GM19397 (cell line): Measurements from ENCODE around the gene PHYKPL.
"Not testable (repeated sequence)": the region's sequence is repeated elsewhere in the genome, so short reads cannot be mapped to it uniquely, and the experiment has no call there.

Experiments
- ATAC-seq: cut with Tn5 transposase; IDR thresholded peaks from one replicate; pipeline ENCODE4 v1.9.1; 2021; ENCODE audit warnings: mild to moderate bottlenecking, moderate library complexity; ENCODE audit not compliant: unreplicated experiment

PHYKPL gene

DNA sequence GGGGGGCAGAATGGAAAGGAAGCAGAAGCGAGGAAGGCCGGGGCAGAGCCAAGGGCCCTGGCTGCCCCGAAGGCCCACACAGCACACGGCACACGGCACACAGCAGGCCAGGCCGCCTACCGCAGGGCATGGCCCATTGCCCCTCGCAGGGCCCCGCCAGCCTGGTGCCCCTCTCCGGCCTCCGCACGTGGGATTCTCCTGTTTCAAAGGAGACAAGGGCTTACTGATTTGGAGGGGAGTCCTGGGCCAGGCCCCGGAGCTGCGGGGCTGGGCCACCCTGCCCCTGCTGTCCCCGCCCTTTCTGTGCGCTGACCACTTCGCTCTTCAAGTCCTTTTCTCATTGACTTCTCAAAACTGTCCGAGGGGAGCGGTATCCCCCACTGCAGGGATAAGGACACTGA is 7.7 kb upstream of the PHYKPL start:
- no peak for ATAC-seq

DNA sequence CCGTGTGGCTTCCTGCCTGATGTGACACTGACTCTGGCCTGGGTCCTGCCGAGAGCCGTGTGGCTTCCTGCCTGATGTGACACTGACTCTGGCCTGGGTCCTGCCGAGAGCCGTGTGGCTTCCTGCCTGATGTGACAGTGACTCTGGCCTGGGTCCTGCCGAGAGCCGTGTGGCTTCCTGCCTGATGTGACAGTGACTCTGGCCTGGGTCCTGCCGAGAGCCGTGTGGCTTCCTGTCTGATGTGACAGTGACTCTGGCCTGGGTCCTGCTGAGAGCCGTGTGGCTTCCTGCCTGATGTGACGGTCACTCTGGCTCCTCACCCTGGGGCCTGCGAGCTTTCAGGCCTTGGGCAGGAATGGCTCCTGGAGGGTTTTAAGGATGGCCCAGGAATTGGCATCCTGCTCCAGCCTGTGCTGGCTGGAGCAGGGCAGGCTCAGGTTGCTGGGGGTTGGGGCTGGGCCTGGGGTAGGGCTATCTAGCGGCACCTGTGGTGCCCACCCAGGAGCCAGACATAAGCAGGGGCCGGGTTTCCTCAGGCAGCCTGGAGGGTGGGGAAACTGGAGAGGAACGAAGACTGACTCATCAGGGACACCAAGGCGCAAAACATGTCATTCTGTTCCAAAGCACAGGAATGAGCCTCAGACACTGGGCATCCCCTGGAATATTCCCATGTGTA is 7.2 kb upstream of the PHYKPL start:
- ATAC-seq = not testable (repeated sequence)

DNA sequence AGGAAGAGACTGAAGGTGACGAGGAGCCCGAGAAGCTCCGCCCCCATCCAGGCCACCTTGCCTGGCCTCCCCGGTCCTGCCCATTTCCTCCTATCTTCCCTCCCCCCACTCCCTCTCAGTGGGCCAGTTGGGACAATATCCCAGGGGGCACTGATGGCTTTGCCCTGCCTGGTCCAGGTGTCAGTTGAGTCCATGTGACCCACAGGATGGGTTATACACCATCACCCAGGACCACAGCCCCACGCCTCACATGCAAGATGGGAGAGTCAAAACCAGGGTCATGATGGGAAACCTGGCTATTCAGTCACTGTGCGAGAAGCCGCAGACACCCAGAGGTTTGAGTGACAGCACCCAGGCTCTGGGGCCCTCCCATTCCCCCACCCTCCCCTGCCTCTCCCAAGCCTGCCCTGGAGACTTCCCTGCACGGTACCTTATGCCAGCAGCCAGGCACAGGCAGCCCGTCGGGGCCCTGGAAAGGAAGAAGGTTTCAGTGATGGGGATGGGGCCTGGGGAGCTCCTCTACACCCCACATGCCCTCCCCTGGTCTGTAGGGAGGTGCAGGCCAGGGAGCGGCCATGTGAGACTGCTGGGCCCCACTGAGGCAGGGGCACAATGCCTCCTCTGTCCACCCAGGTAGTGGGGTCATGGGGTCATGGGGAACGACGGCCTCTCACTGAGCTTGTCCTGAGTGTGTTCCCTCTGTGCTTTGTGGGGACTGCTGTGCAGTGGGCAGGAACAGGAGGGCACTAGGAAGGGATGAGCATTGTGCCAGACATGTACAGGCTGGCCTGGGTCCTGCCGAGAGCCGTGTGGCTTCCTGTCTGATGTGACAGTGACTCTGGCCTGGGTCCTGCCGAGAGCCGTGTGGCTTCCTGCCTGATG is 6.3 kb upstream of the PHYKPL start:
- no peak for ATAC-seq

- no peak for ATAC-seq
Observed at GRCh38 chr5:178238313-178238635, 5.7 kb upstream of the PHYKPL start.

- ATAC-seq = no peak
Observed at GRCh38 chr5:178237431-178238312, 5.1 kb upstream of the PHYKPL start.

DNA sequence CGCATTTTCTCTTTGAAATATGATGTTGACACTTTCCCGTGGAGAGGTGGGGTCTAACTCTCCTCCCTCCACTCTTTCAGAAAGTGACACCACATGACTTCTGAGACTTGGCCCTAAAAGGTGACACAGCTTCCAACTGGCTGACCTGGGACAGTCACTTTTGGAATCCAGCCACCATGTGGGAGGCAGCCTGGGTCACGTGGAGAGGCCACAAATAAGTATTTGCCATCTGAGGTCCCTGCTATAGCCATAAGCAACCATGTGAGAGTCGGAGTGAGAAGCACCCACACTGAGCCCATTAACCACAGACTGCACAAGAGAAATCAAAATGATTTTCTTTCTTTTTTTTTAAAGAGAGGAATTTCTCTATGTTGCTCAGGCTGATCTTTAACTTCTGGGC is 4.1 kb upstream of the PHYKPL start:
- no peak for ATAC-seq

GRCh38 chr5:178236126-178236525 is 3.5 kb upstream of the PHYKPL start:
- ATAC-seq = no peak

- no peak for ATAC-seq
Observed at GRCh38 chr5:178235588-178235974, 3.0 kb upstream of the PHYKPL start.

DNA sequence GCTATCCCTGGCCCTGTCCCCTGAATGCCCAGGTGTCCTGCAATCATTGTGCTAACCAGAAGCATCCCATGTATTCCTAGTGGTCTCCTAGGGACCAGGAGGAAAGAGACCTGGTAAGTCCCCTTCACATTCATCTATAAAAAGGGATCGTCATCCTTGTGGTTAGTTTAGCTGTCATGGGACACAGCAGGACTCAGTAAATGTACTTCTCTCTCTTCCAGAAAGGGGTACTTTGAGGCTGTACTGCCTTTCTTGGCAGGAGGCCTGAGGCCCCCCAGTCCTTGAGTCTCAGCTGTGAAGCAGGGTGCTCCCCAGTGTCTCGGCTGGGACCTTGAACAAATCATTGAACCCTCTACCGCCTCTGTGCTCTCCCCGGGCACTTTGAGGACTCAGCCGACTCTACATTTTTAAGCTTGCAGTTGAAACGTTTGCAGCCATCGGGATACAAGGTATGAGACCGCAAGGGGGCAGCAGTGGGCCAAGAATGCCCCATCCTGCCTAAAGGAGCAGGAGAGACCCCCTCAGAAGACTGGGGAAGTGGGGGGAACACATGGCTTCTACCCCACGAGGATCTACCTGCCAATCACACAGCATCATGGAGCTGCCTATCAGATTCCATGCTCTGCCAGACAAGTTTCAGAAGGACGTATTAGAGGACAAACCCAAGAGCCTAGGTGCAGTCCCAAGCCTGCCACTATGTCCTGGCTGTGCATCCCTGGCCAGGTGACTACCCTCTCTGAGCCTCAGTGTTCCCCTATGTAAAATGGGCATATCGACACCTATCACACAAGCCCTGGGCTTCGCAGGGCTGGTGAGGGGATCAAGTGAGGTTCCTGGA is 2.4 kb upstream of the PHYKPL start:
- no peak for ATAC-seq

- no peak for ATAC-seq
Observed at GRCh38 chr5:178234121-178234749, 1.6 kb upstream of the PHYKPL start.

DNA sequence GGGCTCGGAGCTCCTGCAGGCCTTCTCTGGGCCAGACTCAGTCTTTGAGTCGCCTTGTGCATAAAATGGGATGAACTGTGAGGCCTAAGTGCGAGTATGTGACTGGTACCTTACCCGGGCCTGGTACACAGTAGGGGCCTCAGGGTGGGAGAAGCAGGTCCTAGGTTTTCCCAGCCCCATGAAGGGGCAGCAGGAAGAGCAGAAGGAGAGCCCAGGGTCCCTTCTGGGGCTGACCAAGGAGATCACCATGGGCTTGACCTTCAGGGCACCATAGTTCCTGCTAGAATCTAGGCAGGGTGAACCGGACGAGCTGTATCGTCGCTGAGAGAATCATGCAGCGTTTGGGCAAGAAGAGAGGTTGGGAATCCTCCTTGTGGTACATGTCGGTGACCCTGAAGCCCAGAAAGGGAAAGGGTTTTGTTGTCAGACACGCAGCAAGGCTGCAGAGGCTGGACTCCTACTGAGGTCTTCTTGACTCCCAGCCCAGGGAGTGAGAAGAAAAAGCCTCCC is 373 bp upstream of the PHYKPL start:
- no peak for ATAC-seq

DNA sequence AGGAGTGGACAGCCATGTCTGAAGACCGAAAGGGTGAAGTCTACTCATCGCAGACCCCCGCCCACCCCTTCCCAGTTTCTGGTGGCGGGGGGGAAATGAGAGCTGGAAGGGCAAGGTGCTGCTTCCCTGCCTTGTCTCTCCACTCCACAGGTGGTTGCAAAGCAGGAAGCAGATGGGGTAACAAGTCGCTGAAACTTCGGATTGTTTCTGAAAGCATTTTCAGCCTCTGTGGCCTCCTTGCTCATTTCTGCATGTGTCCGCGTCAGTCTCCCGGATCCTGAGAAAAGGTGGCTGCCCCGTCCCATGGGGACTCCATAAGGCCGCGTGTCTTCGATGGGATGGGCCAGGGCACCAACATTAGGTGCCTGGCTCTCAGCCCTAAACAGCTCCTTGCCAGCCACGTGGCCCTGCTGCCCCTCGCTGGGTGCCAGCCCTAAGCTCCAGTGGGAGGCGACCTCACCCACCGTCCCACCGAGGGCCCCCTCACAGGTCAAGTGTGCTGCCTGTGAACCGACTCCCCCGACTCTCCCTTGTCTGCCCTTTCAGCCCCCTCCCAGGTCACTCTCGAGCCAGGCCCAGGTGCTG is 971 bp downstream of the PHYKPL start:
- ATAC-seq = no peak

DNA sequence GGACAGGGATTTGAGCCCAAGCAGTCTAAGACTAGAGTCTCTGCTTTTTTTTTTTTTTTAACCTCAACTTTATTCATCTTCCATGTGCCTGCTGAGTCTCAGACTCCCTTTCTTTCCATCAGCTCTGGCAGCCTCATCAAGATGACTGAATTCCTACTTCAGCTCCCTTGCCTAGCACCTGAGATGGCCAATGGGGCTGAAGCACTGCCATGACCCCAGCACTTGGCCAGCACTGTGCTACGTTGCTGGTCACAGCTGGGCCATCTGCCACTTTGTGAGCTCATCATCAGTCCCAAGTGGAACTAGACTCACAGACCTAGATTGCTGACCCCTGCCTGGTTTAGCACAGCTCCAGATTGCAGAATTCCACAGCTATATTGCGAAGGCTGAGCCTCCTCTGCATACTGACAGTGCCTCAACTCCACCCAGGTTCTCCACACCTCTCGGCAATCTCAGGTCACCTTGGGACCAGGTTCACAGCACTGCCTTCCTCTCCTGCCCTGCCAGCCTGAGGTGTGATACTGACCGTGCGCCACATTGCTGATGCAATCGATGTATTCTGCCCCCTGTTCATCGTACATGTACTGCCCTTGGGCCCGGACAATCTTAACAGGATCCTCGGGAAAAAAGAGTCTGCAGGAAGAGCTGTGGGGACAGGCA is 1.6 kb downstream of the PHYKPL start:
- no peak for ATAC-seq

DNA sequence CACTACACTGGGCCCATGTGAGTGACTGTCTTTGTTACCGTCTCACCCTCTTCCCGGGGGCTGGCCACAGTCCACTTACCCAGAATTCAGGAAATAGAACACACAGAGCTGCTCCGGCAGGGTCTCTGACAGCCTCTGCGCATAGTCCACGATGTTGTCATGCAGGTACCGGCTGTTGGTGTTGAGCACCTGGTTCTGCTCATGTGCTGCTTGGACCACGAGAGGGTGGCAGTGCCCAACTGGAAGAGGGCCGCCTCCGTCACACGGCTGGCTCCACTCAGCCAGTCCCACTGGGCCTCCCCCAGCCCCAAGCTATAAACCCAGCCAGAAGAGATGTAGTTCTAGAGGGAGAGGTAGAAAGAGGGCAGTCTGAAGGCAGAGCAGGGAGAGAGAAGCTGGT is 2.7 kb downstream of the PHYKPL start:
- no peak for ATAC-seq

GRCh38 chr5:178229111-178229510 is 3.5 kb downstream of the PHYKPL start:
- ATAC-seq = not testable (repeated sequence)

GRCh38 chr5:178228609-178229008 is 4.0 kb downstream of the PHYKPL start:
- ATAC-seq = no peak

GRCh38 chr5:178227929-178228328 is 4.7 kb downstream of the PHYKPL start:
- ATAC-seq = no peak

DNA sequence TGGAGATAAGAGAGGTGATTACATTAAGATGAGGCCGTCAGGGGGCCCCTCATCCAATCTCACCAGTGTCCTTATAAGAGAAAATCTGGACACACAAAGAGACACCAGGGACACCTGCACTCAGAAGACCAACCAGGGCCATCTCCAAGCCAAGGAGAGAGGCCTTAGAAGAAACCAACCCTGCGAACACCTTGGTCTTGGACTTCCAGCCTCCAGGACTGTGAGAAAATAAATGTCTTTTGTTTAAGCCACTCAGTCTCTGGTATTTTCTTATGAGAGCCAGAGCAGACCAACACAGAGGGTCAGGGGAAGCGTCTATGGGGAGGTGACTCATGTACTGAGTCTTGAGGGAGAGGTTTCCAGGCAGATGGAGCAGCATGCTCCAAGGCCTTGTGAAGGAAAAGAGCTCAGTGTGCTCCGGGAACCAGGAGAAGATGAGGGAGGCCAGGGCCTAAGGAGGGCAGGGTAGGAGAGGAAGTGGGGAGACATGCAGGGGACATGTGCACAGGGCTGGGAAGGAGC is 5.4 kb downstream of the PHYKPL start:
- no peak for ATAC-seq

- no peak for ATAC-seq
Observed at GRCh38 chr5:178225174-178225573, 7.4 kb downstream of the PHYKPL start.
